Measurements from ENCODE around the gene EXOSC1. TPM values are rescaled to one million over a fixed set of nuclear protein-coding genes. Genes with fewer than 3 reads are reported as not detected.

The EXOSC1 gene
- polyA plus RNA-seq, 1 of the 3 experiments (the other 2 are of a cell fraction) = 49.0 TPM

- peaks cover 0 to 16% of the 10 kb centered on the region in 2 experiments for H3K36me3 ChIP-seq (replicated peaks in 1 of 2; ENCODE audit: control insufficient read depth in 1 of 2, insufficient read depth in 2 of 2, low read length in 1 of 2)
- H3K27me3 ChIP-seq (ENCODE audit: insufficient read depth) = no peaks in the 10 kb centered on the region
- CTCF ChIA-PET = interaction anchor here (1.2 kb wide), 1 partner anchor 30 kb away, joined by 4 read pairs; no protein-coding TSS in a partner anchor
- TF ChIP-seq ELF1 (IDR thresholded peaks at IDR 0.05) = no peak
- no peak for TF ChIP-seq USF1 (IDR thresholded peaks at IDR 0.05; ENCODE audit: borderline replicate concordance, low read depth)
- no peak for TF ChIP-seq NFIC (IDR thresholded peaks at IDR 0.05; ENCODE audit: borderline replicate concordance)
- no peak for TF ChIP-seq MAX (IDR thresholded peaks at IDR 0.05; ENCODE audit: low read depth)
- no peak for TF ChIP-seq EP300 (IDR thresholded peaks at IDR 0.05; ENCODE audit: borderline replicate concordance in 1 of 2, low read depth in 1 of 2, low read length in 1 of 2)
- no peak for TF ChIP-seq PBX3 (IDR thresholded peaks at IDR 0.05)
- TF ChIP-seq FOXM1 (IDR thresholded peaks at IDR 0.05; ENCODE audit: low read depth) = no peak
- no peak for TF ChIP-seq IRF3 (IDR thresholded peaks at IDR 0.05; ENCODE audit: low read depth, low read length)
- no peak for TF ChIP-seq CTCF (IDR thresholded peaks at IDR 0.05)
- TF ChIP-seq MEF2A (IDR thresholded peaks at IDR 0.05; ENCODE audit: borderline replicate concordance, low read depth) = no peak
- no peak for TF ChIP-seq NRF1 (IDR thresholded peaks at IDR 0.05; ENCODE audit: low read depth, low read length)
- TF ChIP-seq ZBTB33 (IDR thresholded peaks at IDR 0.05; ENCODE audit: borderline replicate concordance, low read depth) = no peak
- TF ChIP-seq GATA2 (CRISPR knock-in tag; IDR thresholded peaks at IDR 0.05) = no peak
- no peak for TF ChIP-seq FOXJ3 (CRISPR knock-in tag; IDR thresholded peaks at IDR 0.05)
- TF ChIP-seq YY1 (IDR thresholded peaks at IDR 0.05; ENCODE audit: low read depth) = no peak
- peaks cover 81% of the 10 kb centered on the region for H4K20me1 ChIP-seq (ENCODE audit: insufficient read depth)
- no peak overlapping the region for H2AFZ ChIP-seq (ENCODE audit: low read depth)
- 72% methylated on average over 2 of the region's 2 CpGs for WGBS (ENCODE audit: low lambda C conversion rate)
- no peak for DNase-seq
- peaks cover 9 to 19% of the 10 kb centered on the region in 2 experiments; a peak in 3 of 4 replicates for H3K4me1 ChIP-seq (ENCODE audit: control insufficient read depth in 1 of 2, insufficient read depth in 2 of 2, low read depth in 1 of 2, low read length in 1 of 2)
- peaks cover 93% of the 10 kb centered on the region for H3K79me2 ChIP-seq (ENCODE audit: insufficient read depth)
- POLR2A ChIA-PET = no interaction called here
- no peaks in the 10 kb centered on the region for H3K9me3 ChIP-seq
- no peak overlapping the region for H3K4me3 ChIP-seq (ENCODE audit: low read depth in 2 of 2, low read length in 1 of 2)
- H3K4me2 ChIP-seq = no peak overlapping the region
- no peaks in the 10 kb centered on the region for H3K9me2 ChIP-seq
- no peak overlapping the region for H3K27ac ChIP-seq (ENCODE audit: low read depth in 2 of 2, low read length in 1 of 2)
- no peak overlapping the region for H3K9ac ChIP-seq
- peaks cover 19% of the 10 kb centered on the region for H3F3A ChIP-seq (replicated peaks; ENCODE audit: insufficient read depth)
These were observed 48.3 kb upstream of the EXOSC1 start for GRCh38 chr10:97494151-97494550.
